ENCODE data around the gene OPTN.

DNA sequence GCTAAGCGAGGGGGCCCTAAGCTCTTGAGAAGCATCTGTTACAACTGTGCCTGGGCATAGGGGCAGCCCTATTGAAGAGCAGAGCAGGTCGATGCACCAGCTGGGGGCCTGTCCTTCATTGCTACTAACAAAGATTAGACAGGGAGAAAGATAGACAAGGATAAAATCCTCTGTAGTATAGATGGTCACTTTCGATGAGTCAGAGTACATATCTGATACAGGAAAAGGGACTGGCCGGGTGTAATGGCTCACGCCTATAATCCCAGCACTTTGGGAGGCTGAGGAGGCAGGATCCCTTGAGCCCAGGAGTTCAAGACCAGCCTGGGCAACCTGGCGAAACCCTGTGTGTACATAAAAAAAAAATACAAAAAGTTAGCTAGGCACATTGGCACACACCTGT, 13.6 kb downstream of the OPTN start:
- TF ChIP-seq, protein P1, sequence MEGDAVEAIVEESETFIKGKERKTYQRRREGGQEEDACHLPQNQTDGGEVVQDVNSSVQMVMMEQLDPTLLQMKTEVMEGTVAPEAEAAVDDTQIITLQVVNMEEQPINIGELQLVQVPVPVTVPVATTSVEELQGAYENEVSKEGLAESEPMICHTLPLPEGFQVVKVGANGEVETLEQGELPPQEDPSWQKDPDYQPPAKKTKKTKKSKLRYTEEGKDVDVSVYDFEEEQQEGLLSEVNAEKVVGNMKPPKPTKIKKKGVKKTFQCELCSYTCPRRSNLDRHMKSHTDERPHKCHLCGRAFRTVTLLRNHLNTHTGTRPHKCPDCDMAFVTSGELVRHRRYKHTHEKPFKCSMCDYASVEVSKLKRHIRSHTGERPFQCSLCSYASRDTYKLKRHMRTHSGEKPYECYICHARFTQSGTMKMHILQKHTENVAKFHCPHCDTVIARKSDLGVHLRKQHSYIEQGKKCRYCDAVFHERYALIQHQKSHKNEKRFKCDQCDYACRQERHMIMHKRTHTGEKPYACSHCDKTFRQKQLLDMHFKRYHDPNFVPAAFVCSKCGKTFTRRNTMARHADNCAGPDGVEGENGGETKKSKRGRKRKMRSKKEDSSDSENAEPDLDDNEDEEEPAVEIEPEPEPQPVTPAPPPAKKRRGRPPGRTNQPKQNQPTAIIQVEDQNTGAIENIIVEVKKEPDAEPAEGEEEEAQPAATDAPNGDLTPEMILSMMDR (IDR thresholded peaks at IDR 0.05), result no peak
- TF ChIP-seq POLR2A (IDR thresholded peaks at IDR 0.05), result no peak
